DND-41 (cell line): ENCODE results near the gene TMEM26.

ENCODE experiments used
- ATAC-seq: fragments of 200-7000 bp; cut with Tn5 transposase; 3 replicates; pipeline ENCODE4 v1.9.1; 2021; ENCODE audit warnings: low read depth; ENCODE audit not compliant: insufficient read depth
- DNase-seq: peaks from one replicate; pipeline ENCODE4 v3.0.0-alpha.2; 2020
- H2AFZ ChIP-seq: 2 replicates; pipeline ENCODE4 v1.6.0; 2012; ENCODE audit warnings: low read depth, low read length
- H3K27ac ChIP-seq: 2 replicates; pipeline ENCODE4 v1.5.1; 2012; ENCODE audit warnings: low read length, inconsistent platforms
- H3K27me3 ChIP-seq: fragments of 200-600 bp; sonication (generic); 2 replicates; pipeline ENCODE4 v1.6.0; 2012; ENCODE audit warnings: low read length, mild to moderate bottlenecking, inconsistent platforms; ENCODE audit not compliant: insufficient read depth, poor library complexity
- H3K36me3 ChIP-seq: 2 replicates; pipeline ENCODE4 v1.5.1; 2012; ENCODE audit warnings: low read length, inconsistent platforms; ENCODE audit not compliant: insufficient read depth
- H3K4me1 ChIP-seq: 2 replicates; pipeline ENCODE4 v1.5.1; 2012; ENCODE audit warnings: mild to moderate bottlenecking, low read length; ENCODE audit not compliant: insufficient read depth
- H3K4me2 ChIP-seq: 2 replicates; pipeline ENCODE4 v1.6.0; 2012; ENCODE audit warnings: mild to moderate bottlenecking, moderate library complexity, low read length, inconsistent platforms; ENCODE audit not compliant: insufficient read depth
- H3K4me3 ChIP-seq, 2 experiments: fragments of 200-600 bp in 1 of 2; shearing (Covaris generic) in 1 of 2; 2 replicates each; pipeline ENCODE4 v1.5.1; 2012 to 2016; ENCODE audit warnings: inconsistent platforms in 2 of 2, low read length in 2 of 2, mild to moderate bottlenecking in 2 of 2, low read depth in 1 of 2, moderate library complexity in 1 of 2
- H3K79me2 ChIP-seq: 2 replicates; pipeline ENCODE4 v1.6.0; 2012; ENCODE audit warnings: low read length, inconsistent platforms; ENCODE audit not compliant: insufficient read depth
- H3K9ac ChIP-seq: 2 replicates; pipeline ENCODE4 v1.6.0; 2012; ENCODE audit warnings: low read depth, mild to moderate bottlenecking, inconsistent platforms, low read length, moderate library complexity
- H3K9me3 ChIP-seq: 2 replicates; pipeline ENCODE4 v1.5.1; 2012; ENCODE audit warnings: low read length, moderate library complexity, mild to moderate bottlenecking, inconsistent platforms; ENCODE audit not compliant: insufficient read depth, severe bottlenecking
- H4K20me1 ChIP-seq: 2 replicates; pipeline ENCODE4 v1.6.0; 2012; ENCODE audit warnings: low read length; ENCODE audit not compliant: insufficient read depth
- EZH2 ChIP-seq: IDR thresholded peaks from 3 replicates; pipeline ENCODE4 v1.6.1; 2012; ENCODE audit warnings: borderline replicate concordance, low read depth, mild to moderate bottlenecking, moderate library complexity, low read length, inconsistent platforms; ENCODE audit not compliant: severe bottlenecking
- TF ChIP-seq, protein P1 (sequence below): IDR thresholded peaks from 2 replicates; pipeline ENCODE4 v1.5.1; 2012; ENCODE audit warnings: borderline replicate concordance, low read length, moderate library complexity, mild to moderate bottlenecking; ENCODE audit not compliant: poor library complexity, severe bottlenecking; ENCODE audit errors: extremely low read depth

The TMEM26 gene

DNA sequence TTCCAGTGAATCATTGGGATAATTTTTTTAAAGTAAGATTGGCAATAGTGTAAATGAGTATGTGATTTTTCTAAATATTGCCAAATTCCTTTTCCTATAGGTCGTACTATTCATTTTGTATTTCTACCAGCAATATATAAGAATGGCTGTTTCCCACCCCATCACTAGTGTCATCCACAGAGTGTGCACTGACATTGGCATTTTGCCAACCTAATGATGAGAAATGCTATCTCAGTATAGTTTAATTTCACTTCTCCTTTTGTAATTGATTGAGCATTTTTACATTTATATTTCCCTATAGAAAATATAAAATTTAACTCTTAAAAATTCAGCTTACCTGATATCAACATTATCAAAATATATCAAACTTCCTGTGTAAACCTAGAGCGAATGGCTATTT is 17.6 kb upstream of the TMEM26 start:
- no peak for TF ChIP-seq EZH2
- TF ChIP-seq, protein P1, sequence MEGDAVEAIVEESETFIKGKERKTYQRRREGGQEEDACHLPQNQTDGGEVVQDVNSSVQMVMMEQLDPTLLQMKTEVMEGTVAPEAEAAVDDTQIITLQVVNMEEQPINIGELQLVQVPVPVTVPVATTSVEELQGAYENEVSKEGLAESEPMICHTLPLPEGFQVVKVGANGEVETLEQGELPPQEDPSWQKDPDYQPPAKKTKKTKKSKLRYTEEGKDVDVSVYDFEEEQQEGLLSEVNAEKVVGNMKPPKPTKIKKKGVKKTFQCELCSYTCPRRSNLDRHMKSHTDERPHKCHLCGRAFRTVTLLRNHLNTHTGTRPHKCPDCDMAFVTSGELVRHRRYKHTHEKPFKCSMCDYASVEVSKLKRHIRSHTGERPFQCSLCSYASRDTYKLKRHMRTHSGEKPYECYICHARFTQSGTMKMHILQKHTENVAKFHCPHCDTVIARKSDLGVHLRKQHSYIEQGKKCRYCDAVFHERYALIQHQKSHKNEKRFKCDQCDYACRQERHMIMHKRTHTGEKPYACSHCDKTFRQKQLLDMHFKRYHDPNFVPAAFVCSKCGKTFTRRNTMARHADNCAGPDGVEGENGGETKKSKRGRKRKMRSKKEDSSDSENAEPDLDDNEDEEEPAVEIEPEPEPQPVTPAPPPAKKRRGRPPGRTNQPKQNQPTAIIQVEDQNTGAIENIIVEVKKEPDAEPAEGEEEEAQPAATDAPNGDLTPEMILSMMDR, result no peak
- Histone ChIP-seq H3K9me3 (no peaks in the 10 kb centered on the region), H3K9ac (no peak overlapping the region), H3K36me3 (no peaks in the 10 kb centered on the region), H2AFZ (no peak overlapping the region), H3K4me1 (no peaks in the 10 kb centered on the region), H3K27me3 (no peaks in the 10 kb centered on the region), H3K4me3 (no peak overlapping the region), H3K27ac (no peak overlapping the region), H3K79me2 (no peaks in the 10 kb centered on the region), H4K20me1 (no peaks in the 10 kb centered on the region), H3K4me2 (no peak overlapping the region)
- ATAC-seq (no peak), DNase-seq (no peak)

- H3K4me1 ChIP-seq, result no peaks in the 10 kb centered on the region
- ATAC-seq, result no peak
- no peak overlapping the region for H2AFZ ChIP-seq
- H4K20me1 ChIP-seq, result no peaks in the 10 kb centered on the region
- no peak overlapping the region for H3K9ac ChIP-seq
- no peak for TF ChIP-seq EZH2
- TF ChIP-seq, protein P1, result no peak
- H3K79me2 ChIP-seq, result no peaks in the 10 kb centered on the region
- no peaks in the 10 kb centered on the region for H3K36me3 ChIP-seq
- H3K9me3 ChIP-seq, result no peaks in the 10 kb centered on the region
- no peak overlapping the region for H3K4me3 ChIP-seq
- H3K4me2 ChIP-seq, result no peak overlapping the region
- no peaks in the 10 kb centered on the region for H3K27me3 ChIP-seq
- H3K27ac ChIP-seq, result no peak overlapping the region
- DNase-seq, result no peak
Measured at GRCh38 chr10:61465901-61466632, 12.9 kb upstream of the TMEM26 start.

- TF ChIP-seq EZH2, result no peak
- no peaks in the 10 kb centered on the region for H4K20me1 ChIP-seq
- no peak overlapping the region for H2AFZ ChIP-seq
- H3K27ac ChIP-seq, result no peak overlapping the region
- H3K4me3 ChIP-seq, result no peak overlapping the region
- no peak overlapping the region for H3K9ac ChIP-seq
- ATAC-seq, result peak; percentile 56; the same call in 2 of the 3 replicates
- H3K27me3 ChIP-seq, result no peaks in the 10 kb centered on the region
- no peaks in the 10 kb centered on the region for H3K79me2 ChIP-seq
- H3K4me2 ChIP-seq, result no peak overlapping the region
- no peak for DNase-seq
- H3K9me3 ChIP-seq, result no peaks in the 10 kb centered on the region
- no peaks in the 10 kb centered on the region for H3K4me1 ChIP-seq
- H3K36me3 ChIP-seq, result no peaks in the 10 kb centered on the region
Measured at GRCh38 chr10:61465171-61465496, 12.0 kb upstream of the TMEM26 start.

- DNase-seq (no peak), ATAC-seq (no peak)
- H2AFZ ChIP-seq, result no peak overlapping the region
- H3K9ac ChIP-seq, result no peak overlapping the region
- no peak overlapping the region for H3K4me3 ChIP-seq
- H4K20me1 ChIP-seq, result no peaks in the 10 kb centered on the region
- no peak overlapping the region for H3K27ac ChIP-seq
- no peak overlapping the region for H3K4me2 ChIP-seq
- H3K79me2 ChIP-seq, result no peaks in the 10 kb centered on the region
- H3K9me3 ChIP-seq, result no peaks in the 10 kb centered on the region
- H3K27me3 ChIP-seq, result no peaks in the 10 kb centered on the region
- no peaks in the 10 kb centered on the region for H3K36me3 ChIP-seq
- TF ChIP-seq EZH2, result no peak
- TF ChIP-seq, protein P1, result no peak
- no peaks in the 10 kb centered on the region for H3K4me1 ChIP-seq
Measured at GRCh38 chr10:61464461-61465170, 11.4 kb upstream of the TMEM26 start.
